HepG2 (cell line): Measurements from ENCODE around the gene NKAIN4. TPM values are rescaled to one million over a fixed set of nuclear protein-coding genes. Genes with fewer than 3 reads are reported as not detected.
A peak's percentile ranks its signal among the peaks of the same experiment; 100 is the strongest.

ENCODE experiments used
- ATAC-seq: fragments of 200-7000 bp; cut with Tn5 transposase; 3 replicates; pipeline ENCODE4 v1.9.1; 2020; ENCODE audit warnings: mild to moderate bottlenecking, moderate library complexity
- BruUV-seq: library from RNA; stranded (reverse); fragments of 400-500 nt; replicated peaks from 2 replicates; lab custom pipeline; 2021; lab: Mats Ljungman, UMichigan
- CTCF ChIA-PET: fragments of 300-600 bp; formaldehyde crosslinking; extraction: SDS; loops from one replicate; lab custom pipeline; 2021; ENCODE audit warnings: low total read pairs, inconsistent platforms, low intra/inter-chr PET ratio; lab: Yijun Ruan, JAX
- POLR2A ChIA-PET: fragments of 350-600 bp; sonication (Branson Sonifier 250); formaldehyde crosslinking; loops from one replicate; lab custom pipeline; 2020; ENCODE audit warnings: antibody characterized with exemption, inconsistent platforms; lab: Yijun Ruan, JAX
- DNase-seq: peaks from one replicate; pipeline ENCODE4 v3.0.0-alpha.2; 2015; ENCODE audit warnings: low spot score
- FAIRE-seq: peaks from 3 replicates; lab custom pipeline; 2011; peaks lifted over from hg19 to GRCh38; lab: Jason Lieb, UNC
- H2AFZ ChIP-seq: one replicate; pipeline ENCODE4 v1.6.1; 2011; ENCODE audit warnings: low read length, inconsistent platforms
- H3K27ac ChIP-seq: fragments of 300-600 bp; 3 replicates; pipeline ENCODE4 v1.8.0; 2011; ENCODE audit warnings: mixed run types, mild to moderate bottlenecking, mixed read lengths, low read length, inconsistent platforms; ENCODE audit not compliant: insufficient read depth; ENCODE audit errors: extremely low read length
- H3K27me3 ChIP-seq, 2 experiments: fragments of 200-600 bp in 1 of 2; 2 replicates in 1 of 2; 3 replicates in 1 of 2; pipeline versions ENCODE4 v1.6.0 to v1.8.0; 2011; ENCODE audit warnings: low read length in 2 of 2, mild to moderate bottlenecking in 2 of 2, moderate library complexity in 2 of 2, inconsistent platforms in 1 of 2; ENCODE audit not compliant: insufficient read depth in 2 of 2, control insufficient read depth in 1 of 2
- H3K36me3 ChIP-seq, 2 experiments: fragments of 200-600 bp in 1 of 2; replicated peaks in 1 of 2; 2 replicates in 1 of 2; 3 replicates in 1 of 2; pipeline versions ENCODE4 v1.5.1 to v1.8.0; 2011; ENCODE audit warnings: low read length in 2 of 2, inconsistent platforms in 1 of 2; ENCODE audit not compliant: insufficient read depth in 2 of 2, control insufficient read depth in 1 of 2
- H3K4me1 ChIP-seq: 2 replicates; pipeline ENCODE4 v1.5.1; 2012; ENCODE audit warnings: low read length, inconsistent platforms; ENCODE audit not compliant: insufficient read depth
- H3K4me2 ChIP-seq: 2 replicates; pipeline ENCODE4 v1.6.0; 2011; ENCODE audit warnings: low read depth, low read length, inconsistent platforms
- H3K4me3 ChIP-seq, 3 experiments: fragments of 200-600 bp in 1 of 3; sonication (generic), shearing (Covaris generic) in 1 of 3; replicated peaks in 1 of 3; 2 replicates each; pipeline ENCODE4 v1.5.1; 2011 to 2016; ENCODE audit warnings: low read length in 3 of 3, inconsistent platforms in 2 of 3, low read depth in 2 of 3, mild to moderate bottlenecking in 2 of 3, control low read depth in 1 of 3, mixed read lengths in 1 of 3; ENCODE audit not compliant: insufficient read depth in 1 of 3
- H3K79me2 ChIP-seq: one replicate; pipeline ENCODE4 v1.6.1; 2011; ENCODE audit warnings: low read length, inconsistent platforms; ENCODE audit not compliant: insufficient read depth
- H3K9ac ChIP-seq: 2 replicates; pipeline ENCODE4 v1.6.0; 2011; ENCODE audit warnings: mild to moderate bottlenecking, low read depth, low read length, inconsistent platforms; ENCODE audit not compliant: insufficient read depth
- H3K9me3 ChIP-seq: 2 replicates; pipeline ENCODE4 v1.5.1; 2012; ENCODE audit warnings: mild to moderate bottlenecking, low read length
- H4K20me1 ChIP-seq: 2 replicates; pipeline ENCODE4 v1.6.0; 2011; ENCODE audit warnings: inconsistent platforms, mild to moderate bottlenecking, low read length, moderate library complexity; ENCODE audit not compliant: insufficient read depth
- ARNT2 ChIP-seq: sonication (generic); formaldehyde crosslinking; IDR thresholded peaks from 2 replicates; pipeline ENCODE4 v1.8.0; 2022; ENCODE audit warnings: mild to moderate bottlenecking, low read depth, missing genetic modification reagents, moderate library complexity
- EP300 ChIP-seq, 3 experiments: sonication (generic) in 1 of 3; formaldehyde crosslinking in 1 of 3; IDR thresholded peaks; 2 replicates each; pipeline versions ENCODE4 v1.5.1 to v1.6.1; 2011 to 2020; ENCODE audit warnings: low read depth in 2 of 3, low read length in 2 of 3, borderline replicate concordance in 1 of 3, improper control_type of control experiment in 1 of 3, mild to moderate bottlenecking in 1 of 3, missing genetic modification reagents in 1 of 3, moderate library complexity in 1 of 3
- FLYWCH1 ChIP-seq: sonication (generic); formaldehyde crosslinking; IDR thresholded peaks from 2 replicates; pipeline ENCODE4 v1.8.1; 2023; ENCODE audit warnings: mild to moderate bottlenecking, missing genetic modification reagents
- GTF2F1 ChIP-seq: fragments of 150-350 bp; IDR thresholded peaks from 2 replicates; pipeline ENCODE4 v1.6.1; 2014; ENCODE audit warnings: low read length
- GZF1 ChIP-seq: sonication (generic); formaldehyde crosslinking; IDR thresholded peaks from 2 replicates; pipeline ENCODE4 v1.5.1; 2020; ENCODE audit warnings: mild to moderate bottlenecking, missing genetic modification reagents
- HOXD1 ChIP-seq: sonication (generic); formaldehyde crosslinking; IDR thresholded peaks from 2 replicates; pipeline ENCODE4 v1.5.0; 2020; ENCODE audit warnings: missing genetic modification reagents
- MED8 ChIP-seq: sonication (generic); formaldehyde crosslinking; IDR thresholded peaks from 2 replicates; pipeline ENCODE4 v1.8.1; 2023; ENCODE audit warnings: mild to moderate bottlenecking, missing genetic modification reagents; ENCODE audit not compliant: insufficient replicate concordance
- NRL ChIP-seq: sonication (generic); formaldehyde crosslinking; IDR thresholded peaks from 2 replicates; pipeline ENCODE4 v1.5.0; 2020; ENCODE audit warnings: missing genetic modification reagents, mild to moderate bottlenecking, moderate library complexity, borderline replicate concordance
- RBM39 ChIP-seq: fragments of 200-400 bp; formaldehyde crosslinking; IDR thresholded peaks from one replicate; pipeline ENCODE4 v1.6.1; 2018; ENCODE audit warnings: antibody characterized with exemption, mild to moderate bottlenecking, low read depth, low read length; ENCODE audit not compliant: poor library complexity, severe bottlenecking
- SETDB1 ChIP-seq: sonication (generic); formaldehyde crosslinking; IDR thresholded peaks from 2 replicates; pipeline ENCODE4 v1.5.1; 2020; ENCODE audit warnings: missing genetic modification reagents, mild to moderate bottlenecking, borderline replicate concordance
- TAF15 ChIP-seq: fragments of 200-400 bp; formaldehyde crosslinking; IDR thresholded peaks from one replicate; pipeline ENCODE4 v1.6.1; 2018; ENCODE audit warnings: mild to moderate bottlenecking, low read depth, low read length; ENCODE audit not compliant: poor library complexity, severe bottlenecking
- TEAD2 ChIP-seq: sonication (generic); formaldehyde crosslinking; IDR thresholded peaks from 2 replicates; pipeline ENCODE4 v1.9.0; 2021; ENCODE audit warnings: missing genetic modification reagents
- ZNF891 ChIP-seq: sonication (generic); formaldehyde crosslinking; IDR thresholded peaks from 2 replicates; pipeline ENCODE4 v1.5.0; 2020; ENCODE audit warnings: mild to moderate bottlenecking, missing genetic modification reagents
- WGBS: methylation state at CpG from one replicate; pipeline ENCODE4 v1.1.6; 2017; ENCODE audit warnings: low lambda C conversion rate; 5-methylcytosine and 5-hydroxymethylcytosine counted together
- in situ Hi-C: cut with HindIII; loops from 2 replicates; pipeline ENCODE4 v1.10.0; 2017; ENCODE audit warnings: low pct_unique_long_range_greater_than_20kb; ENCODE audit not compliant: extremely low pct_ligation_motif_present
- intact Hi-C: fragments of 100-400 bp; cut with micrococcal nuclease; formaldehyde crosslinking; loops from one replicate; pipeline ENCODE4 v1.10.0; 2022; ENCODE audit not compliant: unreplicated experiment
- polyA plus RNA-seq, 8 experiments: library from polyadenylated mRNA; depleted of rRNA in 3 of 8; stranded (reverse) in 7 of 8; unstranded in 1 of 8; fragments of >200 nt; fragmentation: Illumina TruSeq in 4 of 8; extraction: Trizol in 4 of 8; gene quantifications; 2 replicates each; pipeline versions ENCODE4 v1.2.1 to v1.2.3, GENCODE V29; 2011 to 2016; ENCODE audit warnings: low read depth in 4 of 8, missing spikeins in 1 of 8, mixed read lengths in 1 of 8; ENCODE audit not compliant: insufficient read depth in 1 of 8
- total RNA-seq, 5 experiments: library from RNA; depleted of rRNA; stranded (reverse); fragments of >200 nt; fragmentation: Illumina TruSeq; extraction: Trizol; gene quantifications; 2 replicates each; pipeline ENCODE4 v1.2.3, GENCODE V29; 2016; ENCODE audit warnings: low read depth in 1 of 5
- TF ChIP-seq, protein P1 (sequence below), 2 experiments: IDR thresholded peaks; 2 replicates each; pipeline ENCODE4 v1.6.1; 2011 to 2012; ENCODE audit warnings: low read length in 2 of 2, borderline replicate concordance in 1 of 2, low read depth in 1 of 2, mild to moderate bottlenecking in 1 of 2, moderate library complexity in 1 of 2
- TF ChIP-seq, protein P2 (sequence below): sonication (generic); formaldehyde crosslinking; IDR thresholded peaks from 2 replicates; pipeline ENCODE4 v1.4.0; 2020; ENCODE audit warnings: mild to moderate bottlenecking, missing genetic modification reagents

The NKAIN4 gene
- total and polyA plus RNA-seq, 2 of the 13 experiments (the other 11 are each of a cell fraction or from before 2014, with no cell fraction given) = not detected

DNA sequence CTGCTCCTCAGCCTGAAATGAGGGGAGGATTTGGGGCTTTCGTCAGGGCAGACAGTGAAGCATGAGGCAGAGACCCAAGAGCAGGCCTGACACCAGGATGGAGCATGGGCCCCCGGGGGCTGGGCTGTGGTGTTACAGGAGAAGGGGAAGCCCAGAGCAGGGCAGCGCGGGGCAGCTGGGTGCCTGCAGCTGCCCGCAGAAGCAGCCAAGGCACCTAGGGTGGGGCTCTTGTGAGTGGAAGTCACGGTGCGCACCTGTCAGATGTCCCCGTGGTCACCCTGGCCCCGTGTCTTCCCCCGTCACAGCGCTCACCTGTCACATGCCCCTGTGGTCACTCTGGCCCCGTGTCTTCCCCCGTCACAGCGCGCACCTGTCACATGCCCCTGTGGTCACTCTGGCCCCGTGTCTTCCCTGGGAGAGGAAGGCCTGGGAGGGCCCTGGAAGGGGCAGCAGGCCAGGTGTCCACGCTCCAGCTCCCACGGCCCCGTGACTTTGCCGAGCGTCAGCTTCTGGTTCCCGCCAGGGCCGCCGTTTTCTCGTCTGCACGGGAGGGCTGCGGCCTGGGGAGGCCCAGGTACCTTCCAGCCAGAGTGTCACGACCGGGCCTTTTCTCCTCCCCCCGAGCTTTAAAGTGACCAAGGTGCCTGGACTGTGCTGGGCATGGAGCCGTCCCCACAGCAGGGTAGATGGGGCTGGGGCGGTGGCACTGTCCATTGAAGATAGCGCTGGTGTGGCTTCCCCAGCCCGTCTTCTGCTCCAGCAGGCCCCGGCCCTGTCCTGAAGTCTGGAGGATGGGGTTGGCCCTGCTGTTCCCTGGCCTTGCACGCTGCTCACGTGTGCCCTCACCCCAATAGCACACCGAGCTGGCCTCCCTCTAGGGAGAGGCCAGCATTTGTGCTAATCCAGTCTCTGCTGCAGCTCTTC is 27.7 kb upstream of the NKAIN4 start (continued):
- TF ChIP-seq SETDB1 (CRISPR knock-in tag) = no peak
- TF ChIP-seq, protein P1, sequence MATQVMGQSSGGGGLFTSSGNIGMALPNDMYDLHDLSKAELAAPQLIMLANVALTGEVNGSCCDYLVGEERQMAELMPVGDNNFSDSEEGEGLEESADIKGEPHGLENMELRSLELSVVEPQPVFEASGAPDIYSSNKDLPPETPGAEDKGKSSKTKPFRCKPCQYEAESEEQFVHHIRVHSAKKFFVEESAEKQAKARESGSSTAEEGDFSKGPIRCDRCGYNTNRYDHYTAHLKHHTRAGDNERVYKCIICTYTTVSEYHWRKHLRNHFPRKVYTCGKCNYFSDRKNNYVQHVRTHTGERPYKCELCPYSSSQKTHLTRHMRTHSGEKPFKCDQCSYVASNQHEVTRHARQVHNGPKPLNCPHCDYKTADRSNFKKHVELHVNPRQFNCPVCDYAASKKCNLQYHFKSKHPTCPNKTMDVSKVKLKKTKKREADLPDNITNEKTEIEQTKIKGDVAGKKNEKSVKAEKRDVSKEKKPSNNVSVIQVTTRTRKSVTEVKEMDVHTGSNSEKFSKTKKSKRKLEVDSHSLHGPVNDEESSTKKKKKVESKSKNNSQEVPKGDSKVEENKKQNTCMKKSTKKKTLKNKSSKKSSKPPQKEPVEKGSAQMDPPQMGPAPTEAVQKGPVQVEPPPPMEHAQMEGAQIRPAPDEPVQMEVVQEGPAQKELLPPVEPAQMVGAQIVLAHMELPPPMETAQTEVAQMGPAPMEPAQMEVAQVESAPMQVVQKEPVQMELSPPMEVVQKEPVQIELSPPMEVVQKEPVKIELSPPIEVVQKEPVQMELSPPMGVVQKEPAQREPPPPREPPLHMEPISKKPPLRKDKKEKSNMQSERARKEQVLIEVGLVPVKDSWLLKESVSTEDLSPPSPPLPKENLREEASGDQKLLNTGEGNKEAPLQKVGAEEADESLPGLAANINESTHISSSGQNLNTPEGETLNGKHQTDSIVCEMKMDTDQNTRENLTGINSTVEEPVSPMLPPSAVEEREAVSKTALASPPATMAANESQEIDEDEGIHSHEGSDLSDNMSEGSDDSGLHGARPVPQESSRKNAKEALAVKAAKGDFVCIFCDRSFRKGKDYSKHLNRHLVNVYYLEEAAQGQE (IDR thresholded peaks at IDR 0.05; ENCODE audit: borderline replicate concordance in 1 of 2, low read depth in 1 of 2, low read length in 2 of 2) = no peak

GRCh38 chr20:63280929-63281545 is 26.8 kb upstream of the NKAIN4 start:
- in situ Hi-C loops (no loop called here), intact Hi-C loops (no loop called here)
- Histone ChIP-seq H3K4me3 (no peak overlapping the region), H3K9ac (no peak overlapping the region), H3K4me1 (no peaks in the 10 kb centered on the region), H3K27me3 (no peaks in the 10 kb centered on the region), H3K79me2 (peaks cover 8% of the 10 kb centered on the region), H4K20me1 (peaks cover 8% of the 10 kb centered on the region; the same call in 1 of the 2 replicates), H3K36me3 (peaks cover 56 to 90% of the 10 kb centered on the region in 2 experiments), H2AFZ (no peak overlapping the region), H3K4me2 (no peak overlapping the region), H3K27ac (no peak overlapping the region), H3K9me3 (no peaks in the 10 kb centered on the region)
- POLR2A ChIA-PET = interaction anchor here (1.6 kb wide), 1 partner anchor 8 kb away, joined by 4 read pairs; the partner anchor contains the start of gene ARFGAP1
- no TSS peak for BruUV-seq
- ATAC-seq (peak; percentile 50), FAIRE-seq (peak; percentile 37), DNase-seq (no peak)
- CTCF ChIA-PET = interaction anchor here (1.5 kb wide), 1 partner anchor 57 kb away, joined by 4 read pairs; no protein-coding TSS in a partner anchor
- 94% methylated on average over 15 of the region's 19 CpGs for WGBS
- TF ChIP-seq RBM39 (peak; percentile 33), GTF2F1 (no peak), FLYWCH1 (no peak), ZNF891 (CRISPR knock-in tag) (0 out of 2 replicates have a peak, but pooled peaks have one; percentile 12), HOXD1 (CRISPR knock-in tag) (no peak), TEAD2 (CRISPR knock-in tag) (no peak), TAF15 (no peak), GZF1 (CRISPR knock-in tag) (no peak), NRL (CRISPR knock-in tag) (0 out of 2 replicates have a peak, but pooled peaks have one; percentile 66), MED8 (no peak), ARNT2 (CRISPR knock-in tag) (no peak), EP300 (IDR thresholded peaks at IDR 0.05; ENCODE audit: low read depth in 2 of 2, low read length in 2 of 2) (no peak), EP300 (CRISPR knock-in tag; IDR thresholded peaks at IDR 0.05; ENCODE audit: borderline replicate concordance) (0 out of 2 replicates have a peak, but pooled peaks have one; percentile 19)
- TF ChIP-seq, protein P2, sequence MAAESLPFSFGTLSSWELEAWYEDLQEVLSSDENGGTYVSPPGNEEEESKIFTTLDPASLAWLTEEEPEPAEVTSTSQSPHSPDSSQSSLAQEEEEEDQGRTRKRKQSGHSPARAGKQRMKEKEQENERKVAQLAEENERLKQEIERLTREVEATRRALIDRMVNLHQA (CRISPR knock-in tag) = no peak
